ENCODE measurements around the gene ZC3H4.
A peak's percentile ranks its signal among the peaks of the same experiment; 100 is the strongest.

Gene ZC3H4

DNA sequence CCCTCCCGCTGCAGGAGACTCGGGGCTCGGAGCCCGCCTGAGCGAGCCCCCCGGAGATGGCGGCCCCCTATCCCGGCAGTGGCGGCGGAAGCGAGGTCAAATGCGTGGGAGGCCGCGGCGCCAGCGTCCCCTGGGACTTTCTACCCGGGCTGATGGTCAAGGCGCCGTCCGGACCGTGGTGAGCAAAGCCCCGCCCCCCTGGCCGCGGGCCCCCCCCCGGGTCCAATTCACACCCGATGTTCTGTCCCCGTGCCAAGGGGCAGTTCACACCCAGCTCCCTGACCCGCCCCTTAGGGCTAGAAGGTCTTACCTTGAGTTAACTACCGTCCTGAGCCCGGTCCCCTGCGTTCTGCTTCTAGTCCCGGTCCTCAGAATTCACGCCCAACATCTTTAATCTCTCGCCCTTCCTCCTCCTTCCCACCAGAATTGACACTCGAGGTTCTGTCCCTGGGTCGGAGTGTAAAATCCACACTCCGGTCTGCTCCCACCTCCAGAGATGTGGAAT is 92.5 kb downstream of the ZC3H4 start:
- Mint-ChIP-seq H3K27ac (no peak overlapping the region), H3K27me3 (peaks cover 76% of the 10 kb centered on the region), H3K4me1 (peaks cover 20% of the 10 kb centered on the region), H3K9me3 (no peaks in the 10 kb centered on the region), H3K4me3 (peak overlapping the region; percentile 38 to 71)
- DNase-seq (no peak), ATAC-seq (peak; percentile 33)

DNA sequence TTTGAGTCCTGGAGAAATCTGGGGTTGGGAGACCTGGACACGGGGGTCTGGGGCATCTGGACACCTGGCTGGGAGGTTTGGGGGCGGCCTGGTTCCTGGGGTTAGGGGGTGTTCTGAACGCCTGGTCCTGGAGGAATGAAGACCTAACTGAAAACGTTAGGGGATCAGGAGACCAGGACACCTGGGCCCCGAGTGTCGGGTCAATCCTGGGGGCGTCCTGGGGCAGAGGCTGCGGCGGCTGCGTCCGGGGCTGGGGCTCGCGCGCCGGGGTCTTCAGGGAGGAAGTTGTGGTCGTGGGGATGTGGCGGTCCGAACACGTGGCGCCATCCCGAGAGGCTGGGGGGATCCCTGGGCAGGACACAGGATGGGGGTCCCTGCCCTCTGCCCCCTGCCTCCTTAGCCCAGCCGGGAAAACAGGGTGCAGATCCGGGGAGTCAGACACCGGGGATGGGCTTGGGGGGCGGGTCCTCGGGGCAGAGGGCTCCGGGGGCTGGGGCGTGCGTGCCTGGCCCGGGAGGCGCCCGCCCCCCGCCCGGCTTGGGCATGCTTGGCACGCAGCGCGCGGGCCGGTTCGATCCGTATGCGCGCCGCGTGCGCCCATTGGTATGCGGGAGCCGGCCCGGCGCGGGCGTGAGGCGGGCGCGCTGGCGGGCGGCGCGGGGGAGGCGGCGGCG is 93.3 kb downstream of the ZC3H4 start:
- Mint-ChIP-seq H3K27me3 (peaks cover 68% of the 10 kb centered on the region), H3K4me3 (peak overlapping the region; percentile 59 to 74)

GRCh38 chr19:47019431-47020041 is 94.0 kb downstream of the ZC3H4 start, which contains the start of gene NPAS1:
Gene NPAS1, plus strand, starts transcription at chr19:47019837. Its CDS starts 1,211 bp downstream, at chr19:47021048.
- DNase-seq (no peak), ATAC-seq (peak; percentile 31)
- Mint-ChIP-seq H3K4me1 (peaks cover 20% of the 10 kb centered on the region), H3K27me3 (peaks cover 61% of the 10 kb centered on the region), H3K9me3 (no peaks in the 10 kb centered on the region), H3K27ac (no peak within 1 kb of the TSS), H3K4me3 (peak within 1 kb of the TSS; percentile 59 to 74)

More for the DNA sequence above, 93.3 kb downstream of the ZC3H4 start:
- Mint-ChIP-seq H3K4me1 (peaks cover 20% of the 10 kb centered on the region), H3K9me3 (no peaks in the 10 kb centered on the region), H3K27ac (no peak overlapping the region)
- ATAC-seq (peak; percentile 58), DNase-seq (no peak)

- Mint-ChIP-seq H3K27ac (no peak overlapping the region), H3K9me3 (no peaks in the 10 kb centered on the region), H3K4me3 (peak overlapping the region; percentile 20 to 63), H3K27me3 (peaks cover 54% of the 10 kb centered on the region), H3K4me1 (peaks cover 20% of the 10 kb centered on the region)
- DNase-seq, result no peak
- ATAC-seq, result no peak
Observed at GRCh38 chr19:47018923-47019322, 94.7 kb downstream of the ZC3H4 start.

All from stimulated activated naive CD8-positive, alpha-beta T cell treated with anti-CD3 and anti-CD28 coated beads, Interleukin-15, amount 100 ng/mL, for 72 hours (primary cell).